Measurements from ENCODE around the gene TMEM14A.

Gene TMEM14A, protein sequence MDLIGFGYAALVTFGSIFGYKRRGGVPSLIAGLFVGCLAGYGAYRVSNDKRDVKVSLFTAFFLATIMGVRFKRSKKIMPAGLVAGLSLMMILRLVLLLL

DNA sequence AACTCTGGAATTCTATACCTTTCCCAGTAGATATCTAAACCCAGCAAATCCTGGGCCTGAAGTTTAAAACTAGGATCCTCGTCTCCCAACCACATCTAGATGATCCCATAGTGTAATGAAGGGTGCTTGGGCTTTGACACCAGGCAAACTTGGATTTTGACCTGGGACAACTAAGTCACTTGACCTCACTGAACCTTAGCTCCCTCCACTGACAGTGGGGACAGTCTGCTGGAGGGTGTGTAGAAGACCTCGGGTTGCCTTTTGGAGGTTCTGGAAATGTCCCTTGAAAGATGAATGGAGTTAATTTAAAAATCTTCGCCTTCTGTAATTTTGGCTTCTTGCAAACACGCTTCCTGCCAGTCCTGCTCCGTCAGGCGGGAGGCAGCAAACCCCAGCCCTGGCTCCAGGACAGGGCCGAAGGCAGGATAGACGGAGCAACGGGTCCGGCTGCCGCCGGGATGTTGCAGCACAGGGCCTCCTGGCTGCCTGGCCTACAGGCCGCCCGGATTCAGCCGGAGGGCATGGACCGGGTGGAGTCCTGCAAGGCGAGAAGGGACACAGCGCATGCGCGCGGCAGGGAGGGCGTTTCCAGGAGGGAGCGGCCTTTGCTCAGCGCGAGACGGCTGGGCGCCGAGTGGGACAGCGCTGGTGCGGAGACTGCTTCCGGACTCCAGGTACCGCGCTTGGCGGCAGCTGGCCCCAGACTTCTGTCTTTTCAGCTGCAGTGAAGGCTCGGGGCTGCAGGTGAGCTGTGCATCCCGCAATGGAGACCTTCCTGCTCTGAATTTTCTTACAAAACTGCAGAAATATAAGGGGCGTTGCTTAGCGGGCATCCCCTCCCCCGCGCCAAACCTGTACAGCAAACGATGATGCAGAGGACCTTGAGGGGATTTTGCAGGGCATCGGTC lies at the start of gene TMEM14A:
TMEM14A (plus strand) TSS at position 612 of the 908 bp plus-strand sequence. CDS start 5,990 bp downstream, outside the sequence.
- Mint-ChIP-seq H3K4me1 (ENCODE audit: low read depth) (peaks cover 29% of the 10 kb centered on the region), H3K4me3 (peak within 1 kb of the TSS; percentile 92), H3K27me3 (peaks cover 2% of the 10 kb centered on the region)

DNA sequence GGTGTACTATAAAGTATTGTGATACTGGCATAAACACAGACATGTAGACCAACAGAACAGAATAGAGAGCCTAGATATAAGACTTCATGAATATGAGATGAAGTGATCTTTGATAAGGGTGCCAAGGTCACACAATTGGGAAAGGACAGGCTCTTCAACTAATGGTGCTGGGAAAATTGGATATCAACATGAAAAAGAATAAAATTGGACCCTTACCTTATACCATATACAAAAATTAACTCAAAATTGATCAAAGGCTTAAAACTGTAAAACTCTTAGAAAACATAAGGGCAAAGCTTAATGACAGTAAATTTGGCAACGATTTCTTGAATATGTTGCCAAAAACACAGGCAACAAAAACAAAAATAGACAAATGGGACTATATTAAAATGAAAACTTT lies 49.3 kb upstream of the TMEM14A start:
- Mint-ChIP-seq H3K9me3 (ENCODE audit: low read depth) (no peaks in the 10 kb centered on the region), H3K4me3 (no peak overlapping the region), H3K4me1 (ENCODE audit: low read depth) (no peaks in the 10 kb centered on the region), H3K27me3 (peaks cover 6% of the 10 kb centered on the region), H3K36me3 (peaks cover 2% of the 10 kb centered on the region), H3K27ac (no peak overlapping the region)

More for the DNA sequence above, at the start of gene TMEM14A:
- peaks cover 4% of the 10 kb centered on the region for H3K36me3 Mint-ChIP-seq
- H3K9me3 Mint-ChIP-seq (ENCODE audit: low read depth), result no peaks in the 10 kb centered on the region
- peak within 1 kb of the TSS; percentile 80 for H3K27ac Mint-ChIP-seq

DNA sequence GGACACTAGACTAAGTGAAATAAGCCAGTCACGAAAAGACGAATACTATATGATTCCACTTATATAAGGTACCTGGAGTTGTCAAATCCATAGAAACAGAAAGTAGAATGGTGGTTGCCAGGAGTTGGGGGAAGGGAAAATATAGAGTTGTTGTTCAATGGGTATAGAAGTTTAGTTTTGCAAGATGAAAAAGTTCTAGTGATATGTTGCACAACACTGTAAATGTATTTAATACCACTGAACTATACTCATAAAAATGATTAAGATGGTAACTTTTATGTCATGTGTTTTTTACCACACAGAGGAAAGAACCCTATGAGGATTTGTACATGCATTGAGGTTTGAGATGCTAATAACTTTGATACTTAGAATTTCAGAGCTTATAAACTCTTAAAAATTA lies 48.1 kb upstream of the TMEM14A start:
- H3K4me1 Mint-ChIP-seq (ENCODE audit: low read depth), result no peaks in the 10 kb centered on the region
- H3K9me3 Mint-ChIP-seq (ENCODE audit: low read depth), result no peaks in the 10 kb centered on the region

DNA sequence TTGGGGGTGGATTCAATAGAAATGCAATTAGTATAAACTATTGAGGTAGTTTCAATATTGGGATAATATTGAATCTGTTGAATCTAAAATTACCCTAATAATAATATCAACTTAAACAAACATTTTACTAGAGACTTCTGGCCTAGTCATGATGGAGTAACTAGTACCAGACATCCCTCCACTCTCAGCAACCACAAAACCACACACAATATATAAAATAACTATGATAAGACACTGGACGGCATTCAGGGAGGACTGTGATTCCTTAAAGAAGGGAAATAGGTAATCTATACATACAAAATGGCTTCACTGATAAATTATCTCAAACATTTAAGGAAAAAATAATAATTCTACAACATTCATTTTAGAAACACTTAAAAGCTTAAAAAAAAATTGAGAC lies 38.9 kb upstream of the TMEM14A start:
- Mint-ChIP-seq H3K4me1 (ENCODE audit: low read depth) (peaks cover 4% of the 10 kb centered on the region), H3K4me3 (no peak overlapping the region), H3K27me3 (peaks cover 1% of the 10 kb centered on the region), H3K36me3 (no peaks in the 10 kb centered on the region), H3K27ac (no peak overlapping the region), H3K9me3 (ENCODE audit: low read depth) (no peaks in the 10 kb centered on the region)

More for the DNA sequence above, 48.1 kb upstream of the TMEM14A start:
- Mint-ChIP-seq H3K27me3 (peaks cover 4% of the 10 kb centered on the region), H3K27ac (no peak overlapping the region), H3K36me3 (peaks cover 2% of the 10 kb centered on the region), H3K4me3 (no peak overlapping the region)

DNA sequence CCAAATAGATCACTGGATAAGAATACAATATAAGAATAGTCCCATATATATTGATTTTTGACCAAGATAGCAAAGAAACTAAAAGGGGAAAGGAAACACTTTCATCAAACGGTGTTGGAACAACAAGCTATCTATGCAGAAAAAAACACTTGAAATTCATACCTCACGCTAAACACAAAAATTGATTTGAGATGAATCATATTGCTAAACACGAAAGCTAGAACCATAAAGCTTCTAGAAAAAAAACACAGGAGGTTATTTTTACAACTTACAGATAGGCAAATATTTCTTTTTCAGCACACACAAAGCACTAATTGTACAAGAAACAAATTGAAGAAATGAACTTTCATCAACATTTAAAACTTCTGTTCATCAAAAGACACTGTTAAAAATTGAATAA lies 36.7 kb upstream of the TMEM14A start:
- Mint-ChIP-seq H3K36me3 (no peaks in the 10 kb centered on the region), H3K9me3 (ENCODE audit: low read depth) (no peaks in the 10 kb centered on the region), H3K27me3 (peaks cover 4% of the 10 kb centered on the region), H3K4me1 (ENCODE audit: low read depth) (peaks cover 4% of the 10 kb centered on the region), H3K27ac (no peak overlapping the region), H3K4me3 (no peak overlapping the region)

DNA sequence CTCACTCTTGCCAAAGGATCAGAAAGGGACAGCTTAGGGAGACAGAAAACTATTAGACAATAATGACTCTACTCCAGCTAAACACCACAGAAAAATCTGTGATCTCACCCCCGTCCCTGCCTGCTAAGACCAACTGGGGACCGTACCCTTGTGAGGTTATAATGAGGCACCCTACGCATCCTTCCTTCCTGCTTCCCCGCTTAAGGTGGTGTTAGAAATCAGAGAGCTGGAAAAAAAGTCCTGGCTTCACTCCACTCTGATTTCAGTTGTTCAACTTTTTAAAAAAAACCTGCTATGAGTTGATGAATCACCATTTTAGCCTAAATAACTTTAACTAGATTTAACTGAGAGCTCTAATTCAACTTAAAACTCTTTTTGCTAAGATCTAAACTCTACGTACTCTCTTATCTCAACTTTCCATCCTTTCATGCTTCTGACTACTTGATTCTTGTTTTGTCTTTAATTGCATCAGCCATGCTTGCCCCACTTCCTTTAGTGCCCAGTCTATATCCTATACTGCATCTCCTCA lies 35.8 kb upstream of the TMEM14A start:
- H3K27me3 Mint-ChIP-seq, result peaks cover 6% of the 10 kb centered on the region
- peaks cover 4% of the 10 kb centered on the region for H3K4me1 Mint-ChIP-seq (ENCODE audit: low read depth)
- H3K36me3 Mint-ChIP-seq, result no peaks in the 10 kb centered on the region
- peak overlapping the region; percentile 1 for H3K27ac Mint-ChIP-seq
- H3K4me3 Mint-ChIP-seq, result peak overlapping the region; percentile 0
- H3K9me3 Mint-ChIP-seq (ENCODE audit: low read depth), result no peaks in the 10 kb centered on the region

DNA sequence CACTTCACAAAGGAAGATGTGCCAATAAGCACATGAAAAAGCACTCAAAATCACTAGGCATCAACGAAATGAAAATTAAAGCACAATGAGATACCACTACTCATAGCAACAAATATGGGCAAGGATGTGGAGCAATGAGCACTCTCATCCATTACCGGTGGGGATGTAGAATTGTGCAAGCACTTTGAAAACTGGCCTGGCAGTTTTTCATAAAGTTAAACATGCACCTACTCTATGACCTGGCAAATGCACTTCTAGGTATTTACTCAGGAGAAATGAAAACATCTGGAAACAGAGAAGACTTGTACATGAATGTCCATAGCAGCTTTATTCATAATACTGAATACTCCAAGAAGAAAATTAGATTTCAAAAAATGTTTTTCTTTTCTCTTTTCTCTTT lies 34.1 kb upstream of the TMEM14A start:
- H3K9me3 Mint-ChIP-seq (ENCODE audit: low read depth), result no peaks in the 10 kb centered on the region
- no peak overlapping the region for H3K27ac Mint-ChIP-seq
- H3K4me3 Mint-ChIP-seq, result no peak overlapping the region
- H3K36me3 Mint-ChIP-seq, result no peaks in the 10 kb centered on the region
- H3K27me3 Mint-ChIP-seq, result peaks cover 9% of the 10 kb centered on the region
- peaks cover 6% of the 10 kb centered on the region for H3K4me1 Mint-ChIP-seq (ENCODE audit: low read depth)

DNA sequence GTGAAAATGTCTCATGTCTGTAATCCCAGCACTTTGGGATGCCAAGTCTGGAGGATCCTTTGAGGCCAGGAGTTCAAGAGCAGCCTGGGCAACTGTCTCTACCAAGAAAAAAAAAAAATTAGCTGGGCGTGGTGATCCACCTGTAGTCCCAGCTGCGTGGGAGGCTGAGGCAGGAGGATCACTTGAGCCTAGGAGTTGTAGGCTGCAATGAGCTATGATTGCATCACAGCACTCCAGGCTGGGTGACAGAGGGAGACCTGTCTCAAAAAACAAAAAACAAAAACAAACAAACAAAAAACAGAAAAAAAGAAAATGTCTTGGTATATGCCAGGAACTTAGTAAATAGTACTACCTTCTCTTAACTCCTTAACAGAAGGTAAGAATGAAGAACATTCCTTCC lies 31.4 kb upstream of the TMEM14A start:
- no peaks in the 10 kb centered on the region for H3K36me3 Mint-ChIP-seq
- no peak overlapping the region for H3K27ac Mint-ChIP-seq
- no peaks in the 10 kb centered on the region for H3K9me3 Mint-ChIP-seq (ENCODE audit: low read depth)
- no peak overlapping the region for H3K4me3 Mint-ChIP-seq
- peaks cover 11% of the 10 kb centered on the region for H3K27me3 Mint-ChIP-seq
- peaks cover 6% of the 10 kb centered on the region for H3K4me1 Mint-ChIP-seq (ENCODE audit: low read depth)

DNA sequence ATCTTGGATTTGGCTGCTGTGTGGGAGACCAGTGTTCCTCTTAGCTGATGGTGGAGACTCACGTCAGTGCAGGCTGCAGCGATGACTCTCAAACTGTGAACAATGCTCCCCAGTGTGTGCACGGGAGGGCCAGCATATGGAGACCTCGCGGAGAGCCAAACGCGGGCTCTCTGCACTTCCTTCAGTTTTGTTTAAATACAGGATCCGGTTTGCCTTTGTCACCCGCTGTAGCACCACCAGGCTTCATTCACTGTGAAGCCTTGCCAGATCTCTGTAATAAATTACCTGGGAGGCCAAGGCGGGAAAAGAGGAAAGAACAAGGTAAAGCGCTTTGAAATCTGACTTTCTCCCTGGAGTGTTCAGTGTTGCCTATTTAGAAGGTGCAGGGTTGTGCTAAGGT lies 30.7 kb upstream of the TMEM14A start:
- Mint-ChIP-seq H3K27ac (no peak overlapping the region), H3K4me3 (no peak overlapping the region), H3K27me3 (peaks cover 11% of the 10 kb centered on the region), H3K4me1 (ENCODE audit: low read depth) (peaks cover 5% of the 10 kb centered on the region), H3K9me3 (ENCODE audit: low read depth) (no peaks in the 10 kb centered on the region), H3K36me3 (no peaks in the 10 kb centered on the region)

DNA sequence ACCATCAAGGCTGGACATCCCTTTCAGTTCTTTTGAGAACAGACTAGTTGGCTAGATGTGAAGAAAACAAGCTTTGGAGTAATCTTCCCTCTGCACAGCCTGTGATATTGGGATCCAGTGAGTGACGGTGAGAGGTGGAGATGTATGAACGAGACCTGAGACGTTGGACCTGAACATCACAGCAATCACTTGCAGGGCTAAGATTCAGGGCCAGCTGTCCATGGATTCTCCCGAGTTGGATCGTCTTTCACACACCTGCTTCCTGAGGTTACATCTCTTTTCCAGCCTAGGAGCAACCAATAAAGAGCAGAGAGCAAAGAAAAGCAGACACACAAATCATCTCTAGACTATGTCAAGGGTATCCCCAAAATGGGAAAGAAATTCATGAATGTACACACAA lies 30.0 kb upstream of the TMEM14A start:
- Mint-ChIP-seq H3K4me1 (ENCODE audit: low read depth) (peaks cover 2% of the 10 kb centered on the region), H3K4me3 (no peak overlapping the region), H3K27me3 (peaks cover 13% of the 10 kb centered on the region), H3K27ac (no peak overlapping the region), H3K9me3 (ENCODE audit: low read depth) (no peaks in the 10 kb centered on the region), H3K36me3 (peaks cover 2% of the 10 kb centered on the region)

DNA sequence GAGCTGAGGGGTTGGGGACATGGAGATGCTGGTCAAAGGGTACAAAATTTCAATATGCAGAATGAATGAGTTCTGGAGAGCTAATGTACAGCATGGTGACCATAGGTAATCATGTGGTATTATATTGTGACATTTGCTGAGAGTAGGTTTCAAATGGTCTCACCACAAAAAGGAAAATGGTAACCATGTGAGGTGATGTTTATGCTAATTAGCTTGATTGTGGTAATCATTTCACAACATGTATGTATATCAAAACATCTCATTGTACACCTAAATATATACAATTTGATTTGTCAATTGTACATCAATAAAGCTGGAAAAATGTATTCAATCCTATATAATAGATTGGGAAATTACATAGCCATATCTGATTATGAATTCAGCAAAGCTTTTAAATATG lies 29.5 kb upstream of the TMEM14A start:
- peaks cover 13% of the 10 kb centered on the region for H3K27me3 Mint-ChIP-seq
- peaks cover 2% of the 10 kb centered on the region for H3K36me3 Mint-ChIP-seq
- H3K9me3 Mint-ChIP-seq (ENCODE audit: low read depth), result no peaks in the 10 kb centered on the region
- peaks cover 2% of the 10 kb centered on the region for H3K4me1 Mint-ChIP-seq (ENCODE audit: low read depth)
- H3K27ac Mint-ChIP-seq, result no peak overlapping the region
- no peak overlapping the region for H3K4me3 Mint-ChIP-seq

DNA sequence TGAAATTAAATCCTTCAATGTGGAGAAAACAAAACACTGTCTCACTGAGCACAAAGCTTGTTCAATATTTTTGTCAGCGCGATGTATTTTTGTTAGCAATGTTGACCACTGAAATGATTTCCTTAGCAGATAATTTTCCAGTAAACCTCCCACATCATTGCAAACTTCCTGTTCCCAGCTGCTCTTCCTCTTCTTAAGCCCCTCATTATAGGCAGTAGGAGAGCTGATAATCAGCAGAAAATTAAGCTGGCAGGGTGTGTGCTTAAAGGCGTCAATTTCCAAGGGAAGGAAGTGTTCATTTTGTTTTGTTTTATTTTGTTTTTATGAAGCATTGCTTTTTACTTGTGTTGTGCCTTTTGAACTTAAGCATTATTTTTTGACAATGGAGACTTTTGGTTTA lies 29.1 kb upstream of the TMEM14A start:
- H3K4me1 Mint-ChIP-seq (ENCODE audit: low read depth), result peaks cover 2% of the 10 kb centered on the region
- H3K9me3 Mint-ChIP-seq (ENCODE audit: low read depth), result no peaks in the 10 kb centered on the region
- H3K27me3 Mint-ChIP-seq, result peaks cover 13% of the 10 kb centered on the region
- peaks cover 2% of the 10 kb centered on the region for H3K36me3 Mint-ChIP-seq
- no peak overlapping the region for H3K27ac Mint-ChIP-seq
- H3K4me3 Mint-ChIP-seq, result no peak overlapping the region

DNA sequence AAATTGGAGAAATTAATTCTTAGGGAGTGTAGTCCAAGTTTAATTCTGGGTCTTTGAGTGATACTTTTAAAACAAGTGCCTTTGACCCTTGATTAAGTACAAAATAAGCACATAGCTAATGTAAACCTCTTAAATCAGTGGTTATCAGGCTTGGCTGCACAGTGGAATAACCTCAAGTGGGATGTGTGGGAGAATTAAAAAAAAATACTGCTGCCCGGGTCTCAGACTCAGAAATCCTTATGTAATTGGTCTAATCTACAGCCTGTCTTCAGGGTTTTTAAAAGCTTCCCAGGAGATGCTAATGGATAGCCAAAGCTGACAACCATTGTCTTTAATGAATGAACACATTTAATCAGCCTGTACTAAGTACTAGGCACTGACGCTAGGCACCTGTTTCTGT lies 28.5 kb upstream of the TMEM14A start:
- H3K4me1 Mint-ChIP-seq (ENCODE audit: low read depth), result peaks cover 2% of the 10 kb centered on the region
- H3K36me3 Mint-ChIP-seq, result peaks cover 2% of the 10 kb centered on the region
- peaks cover 13% of the 10 kb centered on the region for H3K27me3 Mint-ChIP-seq
- H3K9me3 Mint-ChIP-seq (ENCODE audit: low read depth), result no peaks in the 10 kb centered on the region
- H3K4me3 Mint-ChIP-seq, result no peak overlapping the region
- H3K27ac Mint-ChIP-seq, result no peak overlapping the region

DNA sequence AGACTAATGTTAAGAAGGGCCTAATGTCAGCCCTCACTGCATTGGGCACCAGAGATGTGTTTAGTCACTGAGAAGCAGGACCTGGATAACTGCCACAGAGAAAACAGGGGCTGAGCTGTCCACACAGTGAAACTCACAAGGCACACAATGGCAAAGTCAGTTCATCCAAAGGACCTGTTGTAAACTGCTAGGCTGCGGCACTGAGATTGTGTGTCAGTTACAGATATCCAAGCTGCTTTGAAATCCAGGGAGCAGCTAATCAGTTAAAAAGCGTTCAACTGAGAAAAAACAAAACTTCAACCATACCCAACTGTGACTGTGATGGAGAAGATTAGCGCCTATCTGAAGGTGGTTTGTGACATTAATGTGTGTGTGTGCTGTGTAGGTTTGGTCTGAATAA lies 27.8 kb upstream of the TMEM14A start:
- peaks cover 13% of the 10 kb centered on the region for H3K27me3 Mint-ChIP-seq
- H3K27ac Mint-ChIP-seq, result no peak overlapping the region
- H3K9me3 Mint-ChIP-seq (ENCODE audit: low read depth), result no peaks in the 10 kb centered on the region
- H3K4me1 Mint-ChIP-seq (ENCODE audit: low read depth), result peaks cover 2% of the 10 kb centered on the region
- H3K4me3 Mint-ChIP-seq, result no peak overlapping the region
- peaks cover 2% of the 10 kb centered on the region for H3K36me3 Mint-ChIP-seq

DNA sequence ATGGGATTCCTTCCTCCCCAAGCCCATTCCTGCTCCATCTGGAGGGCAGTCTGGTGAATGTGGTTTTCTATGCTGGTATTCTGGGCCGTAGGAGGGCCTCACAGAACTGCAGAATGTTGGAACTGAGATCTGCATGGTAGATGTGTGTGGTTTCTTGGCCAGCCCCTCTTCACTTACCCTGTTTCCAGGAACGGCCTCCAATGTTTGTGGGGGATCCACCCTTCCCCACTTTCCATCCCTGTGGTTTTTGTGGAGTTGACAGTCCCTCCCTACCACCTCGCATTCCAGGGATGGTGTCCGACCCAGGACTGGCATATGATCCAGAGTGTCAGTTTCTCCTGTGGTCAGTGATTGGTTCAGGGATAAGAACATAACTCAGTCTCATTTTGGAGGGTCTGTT lies 26.7 kb upstream of the TMEM14A start:
- H3K4me1 Mint-ChIP-seq (ENCODE audit: low read depth), result peaks cover 2% of the 10 kb centered on the region
- H3K9me3 Mint-ChIP-seq (ENCODE audit: low read depth), result no peaks in the 10 kb centered on the region
- no peak overlapping the region for H3K27ac Mint-ChIP-seq

More for the DNA sequence above, 26.7 kb upstream of the TMEM14A start:
- H3K36me3 Mint-ChIP-seq, result peaks cover 2% of the 10 kb centered on the region
- no peak overlapping the region for H3K4me3 Mint-ChIP-seq
- peaks cover 10% of the 10 kb centered on the region for H3K27me3 Mint-ChIP-seq
